DND-41 (cell line): ENCODE measurements around the gene RNASE7.

ENCODE experiments used
- ATAC-seq: fragments of 200-7000 bp; cut with Tn5 transposase; 3 replicates; pipeline ENCODE4 v1.9.1; 2021; ENCODE audit warnings: low read depth; ENCODE audit not compliant: insufficient read depth
- DNase-seq: peaks from one replicate; pipeline ENCODE4 v3.0.0-alpha.2; 2020
- H2AFZ ChIP-seq: 2 replicates; pipeline ENCODE4 v1.6.0; 2012; ENCODE audit warnings: low read depth, low read length
- H3K27ac ChIP-seq: 2 replicates; pipeline ENCODE4 v1.5.1; 2012; ENCODE audit warnings: low read length, inconsistent platforms
- H3K27me3 ChIP-seq: fragments of 200-600 bp; sonication (generic); 2 replicates; pipeline ENCODE4 v1.6.0; 2012; ENCODE audit warnings: low read length, mild to moderate bottlenecking, inconsistent platforms; ENCODE audit not compliant: insufficient read depth, poor library complexity
- H3K36me3 ChIP-seq: 2 replicates; pipeline ENCODE4 v1.5.1; 2012; ENCODE audit warnings: low read length, inconsistent platforms; ENCODE audit not compliant: insufficient read depth
- H3K4me1 ChIP-seq: 2 replicates; pipeline ENCODE4 v1.5.1; 2012; ENCODE audit warnings: mild to moderate bottlenecking, low read length; ENCODE audit not compliant: insufficient read depth
- H3K4me2 ChIP-seq: 2 replicates; pipeline ENCODE4 v1.6.0; 2012; ENCODE audit warnings: mild to moderate bottlenecking, moderate library complexity, low read length, inconsistent platforms; ENCODE audit not compliant: insufficient read depth
- H3K4me3 ChIP-seq, 2 experiments: fragments of 200-600 bp in 1 of 2; shearing (Covaris generic) in 1 of 2; 2 replicates each; pipeline ENCODE4 v1.5.1; 2012 to 2016; ENCODE audit warnings: inconsistent platforms in 2 of 2, low read length in 2 of 2, mild to moderate bottlenecking in 2 of 2, low read depth in 1 of 2, moderate library complexity in 1 of 2
- H3K79me2 ChIP-seq: 2 replicates; pipeline ENCODE4 v1.6.0; 2012; ENCODE audit warnings: low read length, inconsistent platforms; ENCODE audit not compliant: insufficient read depth
- H3K9ac ChIP-seq: 2 replicates; pipeline ENCODE4 v1.6.0; 2012; ENCODE audit warnings: low read depth, mild to moderate bottlenecking, inconsistent platforms, low read length, moderate library complexity
- H3K9me3 ChIP-seq: 2 replicates; pipeline ENCODE4 v1.5.1; 2012; ENCODE audit warnings: low read length, moderate library complexity, mild to moderate bottlenecking, inconsistent platforms; ENCODE audit not compliant: insufficient read depth, severe bottlenecking
- H4K20me1 ChIP-seq: 2 replicates; pipeline ENCODE4 v1.6.0; 2012; ENCODE audit warnings: low read length; ENCODE audit not compliant: insufficient read depth
- CTCF ChIP-seq: IDR thresholded peaks from 2 replicates; pipeline ENCODE4 v1.5.1; 2012; ENCODE audit warnings: borderline replicate concordance, low read length, moderate library complexity, mild to moderate bottlenecking; ENCODE audit not compliant: poor library complexity, severe bottlenecking; ENCODE audit errors: extremely low read depth
- EZH2 ChIP-seq: IDR thresholded peaks from 3 replicates; pipeline ENCODE4 v1.6.1; 2012; ENCODE audit warnings: borderline replicate concordance, low read depth, mild to moderate bottlenecking, moderate library complexity, low read length, inconsistent platforms; ENCODE audit not compliant: severe bottlenecking

Gene RNASE7

DNA sequence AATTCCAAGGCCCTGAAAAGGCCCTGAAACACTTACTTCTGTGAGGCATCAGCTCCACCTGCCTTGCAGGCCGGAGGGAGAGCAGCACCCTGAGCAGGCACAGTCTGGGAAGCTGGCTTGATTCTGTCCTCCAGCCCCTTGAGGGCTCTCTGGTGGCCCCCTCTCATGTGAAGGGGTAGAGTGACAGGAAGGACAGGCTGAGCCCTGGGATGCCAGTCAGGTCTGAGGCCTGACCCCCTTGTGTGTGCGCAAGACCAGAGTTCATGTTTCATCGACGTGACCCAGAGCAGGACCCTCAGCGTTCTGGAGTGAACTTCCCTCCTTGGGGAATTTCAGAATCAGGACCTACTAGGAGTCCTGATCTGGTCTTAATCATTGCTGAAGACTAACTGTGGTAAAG is 16.7 kb downstream of the RNASE7 start:
- no peak for DNase-seq
- Histone ChIP-seq H4K20me1 (no peaks in the 10 kb centered on the region), H3K4me3 (no peak overlapping the region), H3K9me3 (no peaks in the 10 kb centered on the region), H3K9ac (no peak overlapping the region), H3K79me2 (no peaks in the 10 kb centered on the region), H3K4me2 (no peak overlapping the region), H3K4me1 (no peaks in the 10 kb centered on the region), H2AFZ (no peak overlapping the region), H3K36me3 (no peaks in the 10 kb centered on the region), H3K27ac (no peak overlapping the region), H3K27me3 (peaks cover 27% of the 10 kb centered on the region)
- no peak for ATAC-seq
- TF ChIP-seq CTCF (no peak), EZH2 (no peak)

- Histone ChIP-seq H3K27me3 (peaks cover 24% of the 10 kb centered on the region), H3K4me3 (no peak overlapping the region), H3K27ac (no peak overlapping the region), H3K4me2 (no peak overlapping the region), H4K20me1 (no peaks in the 10 kb centered on the region), H3K4me1 (no peaks in the 10 kb centered on the region), H2AFZ (no peak overlapping the region), H3K9ac (no peak overlapping the region), H3K36me3 (no peaks in the 10 kb centered on the region), H3K79me2 (no peaks in the 10 kb centered on the region), H3K9me3 (no peaks in the 10 kb centered on the region)
- TF ChIP-seq CTCF, result no peak
- TF ChIP-seq EZH2, result no peak
- no peak for DNase-seq
- no peak for ATAC-seq
These were observed 17.9 kb downstream of the RNASE7 start for GRCh38 chr14:21059842-21060613.

- no peak overlapping the region for H3K9ac ChIP-seq
- H3K9me3 ChIP-seq, result no peaks in the 10 kb centered on the region
- H3K4me3 ChIP-seq, result no peak overlapping the region
- no peaks in the 10 kb centered on the region for H3K36me3 ChIP-seq
- no peak overlapping the region for H3K27ac ChIP-seq
- TF ChIP-seq EZH2 (no peak), CTCF (no peak)
- H3K27me3 ChIP-seq, result peaks cover 24% of the 10 kb centered on the region
- DNase-seq (no peak), ATAC-seq (no peak)
- H3K4me2 ChIP-seq, result no peak overlapping the region
- no peaks in the 10 kb centered on the region for H3K79me2 ChIP-seq
- H2AFZ ChIP-seq, result no peak overlapping the region
- no peaks in the 10 kb centered on the region for H3K4me1 ChIP-seq
- no peaks in the 10 kb centered on the region for H4K20me1 ChIP-seq
These were observed 18.6 kb downstream of the RNASE7 start for GRCh38 chr14:21060614-21061346.
